OCI-LY1 (cell line): ENCODE measurements around the gene MCU.

Source experiments
- H2AFZ ChIP-seq: fragments of 200-600 bp; sonication (generic), shearing (Covaris generic); 2 replicates; pipeline ENCODE4 v1.6.0; 2014; ENCODE audit warnings: antibody characterized with exemption, mild to moderate bottlenecking, low read length
- H3F3A ChIP-seq: fragments of 200-600 bp; sonication (generic), shearing (Covaris generic); 2 replicates; pipeline ENCODE4 v1.6.0; 2014; ENCODE audit warnings: mild to moderate bottlenecking, antibody characterized with exemption, low read length, moderate library complexity; ENCODE audit not compliant: insufficient read depth
- H3K27ac ChIP-seq: fragments of 200-600 bp; sonication (generic); 2 replicates; pipeline ENCODE4 v1.5.1; 2014; ENCODE audit warnings: low read length, mixed run types, mild to moderate bottlenecking, low read depth; ENCODE audit not compliant: poor library complexity, severe bottlenecking
- H3K27me3 ChIP-seq: fragments of 200-600 bp; sonication (generic); 2 replicates; pipeline ENCODE4 v1.6.0; 2014; ENCODE audit warnings: antibody characterized with exemption, mild to moderate bottlenecking, low read length, moderate library complexity; ENCODE audit not compliant: insufficient read depth
- H3K36me3 ChIP-seq: fragments of 200-600 bp; sonication (generic); 2 replicates; pipeline ENCODE4 v1.6.1; 2014; ENCODE audit warnings: mild to moderate bottlenecking, antibody characterized with exemption, low read length, moderate library complexity, mixed read lengths; ENCODE audit not compliant: insufficient read depth
- H3K4me1 ChIP-seq: fragments of 200-600 bp; sonication (generic); 2 replicates; pipeline ENCODE4 v1.5.1; 2014; ENCODE audit warnings: mild to moderate bottlenecking, low read length, moderate library complexity; ENCODE audit not compliant: insufficient read depth, severe bottlenecking
- H3K4me2 ChIP-seq: fragments of 200-600 bp; sonication (generic), shearing (Covaris generic); 2 replicates; pipeline ENCODE4 v1.6.1; 2014; ENCODE audit warnings: low read length
- H3K4me3 ChIP-seq: fragments of 200-600 bp; sonication (generic); 2 replicates; pipeline ENCODE4 v1.5.1; 2014; ENCODE audit warnings: low read length, low read depth, mild to moderate bottlenecking, mixed read lengths; ENCODE audit not compliant: poor library complexity, severe bottlenecking
- H3K79me2 ChIP-seq: fragments of 200-600 bp; shearing (Covaris generic); 2 replicates; pipeline ENCODE4 v1.6.1; 2016; ENCODE audit warnings: mixed run types, low read length, mixed read lengths; ENCODE audit not compliant: insufficient read depth
- H3K9ac ChIP-seq: fragments of 200-600 bp; sonication (generic), shearing (Covaris generic); 2 replicates; pipeline ENCODE4 v1.6.1; 2014; ENCODE audit warnings: mild to moderate bottlenecking, low read length, mixed read lengths
- H3K9me2 ChIP-seq: fragments of 200-600 bp; sonication (generic), shearing (Covaris generic); 2 replicates; pipeline ENCODE4 v1.6.1; 2014; ENCODE audit warnings: low read depth, mild to moderate bottlenecking, low read length, mixed read lengths
- H3K9me3 ChIP-seq: fragments of 200-600 bp; shearing (Covaris generic); 2 replicates; pipeline ENCODE4 v1.6.1; 2014; ENCODE audit warnings: low read length, mixed read lengths
- H4K20me1 ChIP-seq: fragments of 200-600 bp; sonication (generic), shearing (Covaris generic); 2 replicates; pipeline ENCODE4 v1.6.0; 2016; ENCODE audit warnings: mild to moderate bottlenecking, low read length; ENCODE audit not compliant: insufficient read depth
- CTCF ChIP-seq: fragments of 200-600 bp; sonication (generic), shearing (Covaris generic); IDR thresholded peaks from 2 replicates; pipeline ENCODE4 v1.5.1; 2017; ENCODE audit warnings: mild to moderate bottlenecking, antibody characterized with exemption, low read length, moderate library complexity, mixed read lengths
- EZH2 ChIP-seq: fragments of 200-600 bp; sonication (generic), shearing (Covaris generic); IDR thresholded peaks from 2 replicates; pipeline ENCODE4 v1.8.0; 2017; ENCODE audit warnings: borderline replicate concordance, mixed run types, mild to moderate bottlenecking, antibody characterized with exemption, low read length, moderate library complexity, mixed read lengths

The MCU gene

GRCh38 chr10:72808001-72808400 lies 116.1 kb downstream of the MCU start:
- no peaks in the 10 kb centered on the region for H3K9me3 ChIP-seq
- no peaks in the 10 kb centered on the region for H3K4me1 ChIP-seq
- no peak overlapping the region for H3K27ac ChIP-seq
- no peaks in the 10 kb centered on the region for H3K79me2 ChIP-seq
- TF ChIP-seq EZH2, result no peak
- no peak for TF ChIP-seq CTCF
- H3K9me2 ChIP-seq, result no peaks in the 10 kb centered on the region
- no peak overlapping the region for H3K9ac ChIP-seq
- H3K4me3 ChIP-seq, result no peak overlapping the region
- no peaks in the 10 kb centered on the region for H3K36me3 ChIP-seq
- no peak overlapping the region for H3K4me2 ChIP-seq
- no peaks in the 10 kb centered on the region for H3K27me3 ChIP-seq
- H3F3A ChIP-seq, result no peaks in the 10 kb centered on the region
- H2AFZ ChIP-seq, result no peak overlapping the region
- H4K20me1 ChIP-seq, result no peaks in the 10 kb centered on the region

GRCh38 chr10:72809006-72809405 lies 117.1 kb downstream of the MCU start:
- Histone ChIP-seq H3K4me3 (no peak overlapping the region), H3K9ac (no peak overlapping the region), H3K9me2 (no peaks in the 10 kb centered on the region), H4K20me1 (no peaks in the 10 kb centered on the region), H3K79me2 (no peaks in the 10 kb centered on the region), H3K27me3 (no peaks in the 10 kb centered on the region), H3K36me3 (no peaks in the 10 kb centered on the region), H3K9me3 (no peaks in the 10 kb centered on the region), H3K4me2 (no peak overlapping the region), H3K4me1 (no peaks in the 10 kb centered on the region), H3F3A (no peaks in the 10 kb centered on the region), H2AFZ (no peak overlapping the region), H3K27ac (no peak overlapping the region)
- TF ChIP-seq EZH2 (no peak), CTCF (no peak)

- TF ChIP-seq EZH2 (no peak), CTCF (no peak)
Observed at GRCh38 chr10:72810976-72811375, 119.0 kb downstream of the MCU start.

More at GRCh38 chr10:72810976-72811375, 119.0 kb downstream of the MCU start:
- no peak overlapping the region for H3K9ac ChIP-seq
- H3K36me3 ChIP-seq, result no peaks in the 10 kb centered on the region
- no peak overlapping the region for H3K27ac ChIP-seq
- H3K4me2 ChIP-seq, result no peak overlapping the region
- H3K9me3 ChIP-seq, result no peaks in the 10 kb centered on the region
- H3F3A ChIP-seq, result no peaks in the 10 kb centered on the region
- no peak overlapping the region for H2AFZ ChIP-seq
- H3K4me3 ChIP-seq, result no peak overlapping the region
- H3K79me2 ChIP-seq, result no peaks in the 10 kb centered on the region
- H3K27me3 ChIP-seq, result no peaks in the 10 kb centered on the region
- H4K20me1 ChIP-seq, result no peaks in the 10 kb centered on the region
- no peaks in the 10 kb centered on the region for H3K4me1 ChIP-seq
- no peaks in the 10 kb centered on the region for H3K9me2 ChIP-seq
